ENCODE measurements around the gene UBAP1L.

UBAP1L gene

DNA sequence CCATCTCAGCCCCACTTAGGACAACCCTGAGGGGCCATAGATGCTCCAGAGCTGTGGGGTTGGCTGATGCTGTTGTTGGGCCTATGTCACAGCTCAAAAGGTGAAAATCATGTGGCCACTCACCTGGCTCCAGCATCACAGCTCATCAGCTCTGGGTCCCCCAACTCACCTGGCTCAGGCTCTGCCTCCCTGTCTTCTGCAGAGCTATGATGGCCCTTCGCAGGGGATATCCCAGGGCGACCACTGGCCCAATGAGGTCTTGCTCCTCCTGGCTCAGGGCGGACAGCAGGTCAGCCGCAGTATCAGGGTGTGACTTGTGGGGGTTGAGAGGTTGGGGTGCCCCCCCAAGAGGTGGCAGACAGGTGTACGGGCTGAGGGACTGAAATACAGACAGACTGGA lies 15.7 kb downstream of the UBAP1L start:
- Histone ChIP-seq H4K20me1 (ENCODE audit: insufficient read depth) (no peaks in the 10 kb centered on the region), H3K79me2 (ENCODE audit: insufficient read depth, low read depth) (no peaks in the 10 kb centered on the region), H2AFZ (ENCODE audit: low read depth) (no peak overlapping the region), H3K9ac (no peak overlapping the region), H3K27me3 (ENCODE audit: insufficient read depth, low read depth) (no peaks in the 10 kb centered on the region), H3K36me3 (ENCODE audit: insufficient read depth) (no peaks in the 10 kb centered on the region), H3K4me3 (IDR thresholded peaks at IDR 0.05; ENCODE audit: insufficient read depth, low read depth, low read length) (no peak overlapping the region), H3K4me2 (no peak overlapping the region), H3K27ac (no peak overlapping the region), H3K4me1 (ENCODE audit: low read depth, poor library complexity, severe bottlenecking) (no peaks in the 10 kb centered on the region)
- TF ChIP-seq CTCF (conservative IDR thresholded peaks at IDR 0.05; ENCODE audit: low read depth, low read length) = no peak

- Histone ChIP-seq H3K36me3 (ENCODE audit: insufficient read depth) (no peaks in the 10 kb centered on the region), H3K4me3 (IDR thresholded peaks at IDR 0.05; ENCODE audit: insufficient read depth, low read depth, low read length) (no peak overlapping the region), H3K79me2 (ENCODE audit: insufficient read depth, low read depth) (no peaks in the 10 kb centered on the region), H3K4me2 (no peak overlapping the region), H3K4me1 (ENCODE audit: low read depth, poor library complexity, severe bottlenecking) (no peaks in the 10 kb centered on the region), H4K20me1 (ENCODE audit: insufficient read depth) (no peaks in the 10 kb centered on the region), H3K27ac (no peak overlapping the region), H3K27me3 (ENCODE audit: insufficient read depth, low read depth) (no peaks in the 10 kb centered on the region), H2AFZ (ENCODE audit: low read depth) (no peak overlapping the region), H3K9ac (no peak overlapping the region)
- TF ChIP-seq CTCF (conservative IDR thresholded peaks at IDR 0.05; ENCODE audit: low read depth, low read length) = no peak
Observed at GRCh38 chr15:65097651-65098263, 17.2 kb downstream of the UBAP1L start.

- H3K79me2 ChIP-seq (ENCODE audit: insufficient read depth, low read depth) = no peaks in the 10 kb centered on the region
- H3K36me3 ChIP-seq (ENCODE audit: insufficient read depth) = no peaks in the 10 kb centered on the region
- H4K20me1 ChIP-seq (ENCODE audit: insufficient read depth) = no peaks in the 10 kb centered on the region
- H3K4me1 ChIP-seq (ENCODE audit: low read depth, poor library complexity, severe bottlenecking) = no peaks in the 10 kb centered on the region
- no peaks in the 10 kb centered on the region for H3K27me3 ChIP-seq (ENCODE audit: insufficient read depth, low read depth)
- no peak overlapping the region for H3K27ac ChIP-seq
- no peak for TF ChIP-seq CTCF (conservative IDR thresholded peaks at IDR 0.05; ENCODE audit: low read depth, low read length)
- H3K4me3 ChIP-seq (IDR thresholded peaks at IDR 0.05; ENCODE audit: insufficient read depth, low read depth, low read length) = no peak overlapping the region
- H3K9ac ChIP-seq = no peak overlapping the region
- H3K4me2 ChIP-seq = no peak overlapping the region
- H2AFZ ChIP-seq (ENCODE audit: low read depth) = no peak overlapping the region
Observed at GRCh38 chr15:65096481-65097385, 18.3 kb downstream of the UBAP1L start.

DNA sequence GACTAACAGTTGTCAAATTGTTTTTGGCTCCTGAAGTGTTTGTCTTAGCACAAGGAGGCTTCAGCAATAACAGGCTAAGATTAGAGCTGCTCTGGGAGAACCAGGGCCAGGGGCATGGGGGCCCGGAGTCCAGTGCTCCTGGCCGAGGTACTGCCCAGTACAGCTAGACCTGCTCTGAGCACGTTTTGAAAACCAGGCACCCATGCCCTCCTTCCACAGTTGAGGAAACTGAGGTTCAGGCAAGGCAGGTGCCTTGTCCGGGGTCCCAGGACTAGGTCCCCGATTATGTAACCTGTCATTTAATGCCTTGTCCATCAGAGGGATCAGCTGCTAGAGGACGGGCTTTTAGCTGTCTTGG lies 19.3 kb downstream of the UBAP1L start:
- Histone ChIP-seq H4K20me1 (ENCODE audit: insufficient read depth) (no peaks in the 10 kb centered on the region), H3K27me3 (ENCODE audit: insufficient read depth, low read depth) (no peaks in the 10 kb centered on the region), H3K36me3 (ENCODE audit: insufficient read depth) (no peaks in the 10 kb centered on the region), H2AFZ (ENCODE audit: low read depth) (no peak overlapping the region), H3K4me1 (ENCODE audit: low read depth, poor library complexity, severe bottlenecking) (no peaks in the 10 kb centered on the region), H3K27ac (no peak overlapping the region), H3K4me2 (no peak overlapping the region), H3K9ac (no peak overlapping the region), H3K4me3 (IDR thresholded peaks at IDR 0.05; ENCODE audit: insufficient read depth, low read depth, low read length) (no peak overlapping the region), H3K79me2 (ENCODE audit: insufficient read depth, low read depth) (no peaks in the 10 kb centered on the region)
- no peak for TF ChIP-seq CTCF (conservative IDR thresholded peaks at IDR 0.05; ENCODE audit: low read depth, low read length)

All from KMS-11 (cell line).